ENCODE results near the gene RGS4.

The RGS4 gene

DNA sequence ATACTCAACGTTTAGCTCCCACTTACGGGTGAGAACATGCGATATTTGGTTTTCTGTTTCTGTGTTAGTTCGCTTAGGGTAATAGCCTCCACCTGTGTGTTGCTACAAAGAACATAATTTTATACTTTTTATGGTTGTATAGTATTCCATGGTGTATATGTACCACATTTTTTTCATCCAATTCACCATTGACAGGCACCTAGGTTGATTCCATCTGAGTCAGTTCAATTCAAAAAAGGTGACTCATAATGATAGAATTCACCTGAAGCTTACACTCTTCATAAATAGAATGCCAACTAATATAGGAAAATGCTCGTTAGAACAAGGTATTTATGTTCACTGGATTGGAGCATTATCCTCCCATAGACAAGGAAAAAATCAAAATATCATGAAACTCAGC, 38.5 kb downstream of the RGS4 start:
- Mint-ChIP-seq H3K9me3 (peaks cover 6% of the 10 kb centered on the region), H3K4me3 (no peak overlapping the region), H3K4me1 (no peaks in the 10 kb centered on the region), H3K27ac (no peak overlapping the region), H3K27me3 (peaks cover 9% of the 10 kb centered on the region), H3K36me3 (no peaks in the 10 kb centered on the region)

GRCh38 chr1:163115887-163116286, 46.7 kb downstream of the RGS4 start:
- Mint-ChIP-seq H3K36me3 (no peaks in the 10 kb centered on the region), H3K27me3 (peaks cover 13% of the 10 kb centered on the region), H3K27ac (no peak overlapping the region), H3K4me1 (no peaks in the 10 kb centered on the region), H3K4me3 (no peak overlapping the region), H3K9me3 (no peaks in the 10 kb centered on the region)

- no peaks in the 10 kb centered on the region for H3K36me3 Mint-ChIP-seq
- H3K4me1 Mint-ChIP-seq: no peaks in the 10 kb centered on the region
- no peak overlapping the region for H3K4me3 Mint-ChIP-seq
- no peaks in the 10 kb centered on the region for H3K9me3 Mint-ChIP-seq
- peaks cover 17% of the 10 kb centered on the region for H3K27me3 Mint-ChIP-seq
- no peak overlapping the region for H3K27ac Mint-ChIP-seq
Observed at GRCh38 chr1:163119707-163120106, 50.5 kb downstream of the RGS4 start.

DNA sequence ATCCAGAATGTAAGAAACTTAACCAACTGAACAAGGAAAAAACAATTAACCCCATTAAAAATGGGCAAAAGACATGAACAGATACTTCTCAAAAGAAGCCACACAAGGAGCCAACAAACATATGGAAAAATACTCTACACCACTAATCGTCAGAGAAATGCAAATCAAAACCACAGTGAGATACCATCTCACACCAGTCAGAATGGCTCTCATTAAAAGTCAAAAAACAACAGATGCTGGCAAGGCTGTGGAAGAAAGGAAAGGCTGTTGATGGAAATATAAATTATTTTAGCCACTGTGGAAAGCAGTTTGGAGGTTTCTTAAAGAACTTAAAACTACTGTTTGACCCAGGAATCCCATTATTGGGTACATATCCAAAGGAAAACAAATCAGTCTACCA, 51.2 kb downstream of the RGS4 start:
- H3K4me1 Mint-ChIP-seq: no peaks in the 10 kb centered on the region
- H3K36me3 Mint-ChIP-seq: no peaks in the 10 kb centered on the region
- H3K27ac Mint-ChIP-seq: no peak overlapping the region
- H3K4me3 Mint-ChIP-seq: no peak overlapping the region
- peaks cover 15% of the 10 kb centered on the region for H3K27me3 Mint-ChIP-seq
- H3K9me3 Mint-ChIP-seq: no peaks in the 10 kb centered on the region

GRCh38 chr1:163124812-163125211, 55.7 kb downstream of the RGS4 start:
- peaks cover 14% of the 10 kb centered on the region for H3K27me3 Mint-ChIP-seq
- no peaks in the 10 kb centered on the region for H3K36me3 Mint-ChIP-seq
- no peaks in the 10 kb centered on the region for H3K4me1 Mint-ChIP-seq
- no peak overlapping the region for H3K4me3 Mint-ChIP-seq
- H3K9me3 Mint-ChIP-seq: no peaks in the 10 kb centered on the region
- H3K27ac Mint-ChIP-seq: no peak overlapping the region

Measured in activated naive CD4-positive, alpha-beta T cell treated with anti-CD3 and anti-CD28 coated beads, Interleukin-2, amount 50 U/mL, for 24 hours (primary cell).